Stimulated activated CD4-positive, alpha-beta T cell treated with anti-CD3 and anti-CD28 coated beads, TNF-alpha, amount 100 ng/mL, for 48 hours (primary cell): Measurements from ENCODE around the gene RNF223.
"Not testable (repeated sequence)": the region's sequence is repeated elsewhere in the genome, so short reads cannot be mapped to it uniquely, and the experiment has no call there.

Source experiments
- DNase-seq, 3 donors: peaks; one replicate each; pipeline ENCODE4 v3.0.0-alpha.2; 2020; ENCODE audit warnings: low read depth in 3 of 3

Gene RNF223

GRCh38 chr1:1060281-1061000 lies 13.7 kb downstream of the RNF223 start:
- no peak for DNase-seq

DNA sequence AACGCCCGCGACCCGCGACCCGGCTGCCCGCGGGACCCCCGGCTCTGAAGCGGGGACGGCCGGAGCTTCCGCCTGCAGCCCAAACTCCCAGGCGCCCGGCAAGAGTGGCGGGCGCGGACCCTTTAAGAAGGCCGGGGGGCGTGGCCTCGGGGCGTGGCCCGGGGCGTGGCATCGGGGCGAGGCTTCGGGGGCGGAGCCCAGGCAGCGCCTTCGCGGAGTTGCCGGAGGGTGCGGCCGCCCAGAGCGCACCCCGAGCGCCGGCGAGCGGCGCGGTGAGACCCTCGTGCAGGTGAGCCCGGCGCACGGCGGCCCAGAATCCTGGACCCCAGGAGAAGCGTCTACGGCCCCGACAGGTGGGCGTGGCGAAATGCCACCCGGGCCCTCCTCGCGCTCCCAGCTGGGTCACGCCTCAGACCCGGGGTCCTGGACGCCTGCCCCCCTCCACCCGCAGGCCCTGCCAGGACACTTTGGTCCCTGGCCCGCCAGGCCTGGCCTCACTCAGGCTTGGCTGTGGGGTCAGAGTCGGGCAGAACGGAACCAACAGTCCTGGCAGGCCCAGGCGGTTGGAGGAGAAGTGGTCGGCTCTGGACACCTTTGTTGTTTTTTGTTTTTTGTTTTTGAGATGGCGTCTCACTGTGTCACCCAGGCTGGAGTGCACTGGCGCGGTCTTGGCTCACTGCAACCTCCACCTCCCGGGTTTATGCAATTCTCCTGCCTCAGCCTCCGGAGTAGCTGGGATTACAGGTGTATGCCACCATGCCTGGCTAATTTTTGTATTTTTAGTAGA lies 14.4 kb downstream of the RNF223 start:
- DNase-seq: peak; percentile 82 to 92 (median 92)

- DNase-seq: no peak
Observed at GRCh38 chr1:1058921-1059493, 15.1 kb downstream of the RNF223 start.

GRCh38 chr1:1058088-1058905 lies 15.8 kb downstream of the RNF223 start:
- no peak for DNase-seq

GRCh38 chr1:1057769-1058087 lies 16.4 kb downstream of the RNF223 start:
- not testable (repeated sequence) for DNase-seq

- DNase-seq: no peak
Observed at GRCh38 chr1:1055841-1056736, 18.0 kb downstream of the RNF223 start.

GRCh38 chr1:1054971-1055370 lies 19.1 kb downstream of the RNF223 start:
- no peak for DNase-seq

DNA sequence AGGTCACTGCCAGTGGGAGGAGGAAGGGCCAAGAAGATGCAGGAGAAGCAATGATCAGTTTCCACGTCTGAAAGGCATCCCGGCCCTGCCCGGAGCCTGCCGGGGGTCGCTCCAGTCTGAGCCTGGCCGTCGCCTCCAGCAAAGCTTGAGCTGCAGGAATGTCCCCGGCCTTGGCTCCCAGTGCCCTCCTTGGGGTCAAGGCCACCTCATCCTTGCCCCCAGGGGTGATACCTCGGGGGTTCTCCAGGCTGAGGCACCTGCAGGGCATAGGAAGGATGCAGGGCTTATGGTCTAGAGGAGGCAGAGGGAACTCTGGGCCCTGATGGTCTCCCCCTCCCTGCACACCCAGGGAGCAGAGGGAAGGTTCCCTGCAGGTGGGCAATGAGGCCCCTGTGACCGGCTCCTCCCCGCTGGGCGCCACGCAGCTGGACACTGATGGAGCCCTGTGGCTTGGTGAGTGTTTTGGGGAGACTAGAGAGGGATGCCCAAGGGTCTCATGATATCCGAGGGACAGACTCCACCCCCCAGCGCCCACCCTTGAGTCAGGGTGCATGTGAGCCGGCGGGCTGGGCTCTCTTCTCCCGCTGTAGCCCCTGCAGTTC lies 19.9 kb downstream of the RNF223 start:
- DNase-seq: no peak

DNA sequence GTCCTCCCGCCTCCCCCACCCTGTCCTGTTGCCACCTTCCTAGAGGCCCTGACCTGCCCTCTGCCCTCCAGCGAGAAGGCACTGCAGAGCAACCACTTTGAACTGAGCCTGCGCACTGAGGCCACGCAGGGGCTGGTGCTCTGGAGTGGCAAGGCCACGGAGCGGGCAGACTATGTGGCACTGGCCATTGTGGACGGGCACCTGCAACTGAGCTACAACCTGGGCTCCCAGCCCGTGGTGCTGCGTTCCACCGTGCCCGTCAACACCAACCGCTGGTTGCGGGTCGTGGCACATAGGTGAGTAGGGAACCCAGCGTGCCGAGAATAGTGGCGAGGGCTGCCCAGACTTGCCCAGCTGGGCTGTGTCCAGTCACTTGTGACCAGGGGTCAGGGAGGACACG lies 20.4 kb downstream of the RNF223 start:
- no peak for DNase-seq

- no peak for DNase-seq
Observed at GRCh38 chr1:1053022-1053421, 21.1 kb downstream of the RNF223 start.

DNA sequence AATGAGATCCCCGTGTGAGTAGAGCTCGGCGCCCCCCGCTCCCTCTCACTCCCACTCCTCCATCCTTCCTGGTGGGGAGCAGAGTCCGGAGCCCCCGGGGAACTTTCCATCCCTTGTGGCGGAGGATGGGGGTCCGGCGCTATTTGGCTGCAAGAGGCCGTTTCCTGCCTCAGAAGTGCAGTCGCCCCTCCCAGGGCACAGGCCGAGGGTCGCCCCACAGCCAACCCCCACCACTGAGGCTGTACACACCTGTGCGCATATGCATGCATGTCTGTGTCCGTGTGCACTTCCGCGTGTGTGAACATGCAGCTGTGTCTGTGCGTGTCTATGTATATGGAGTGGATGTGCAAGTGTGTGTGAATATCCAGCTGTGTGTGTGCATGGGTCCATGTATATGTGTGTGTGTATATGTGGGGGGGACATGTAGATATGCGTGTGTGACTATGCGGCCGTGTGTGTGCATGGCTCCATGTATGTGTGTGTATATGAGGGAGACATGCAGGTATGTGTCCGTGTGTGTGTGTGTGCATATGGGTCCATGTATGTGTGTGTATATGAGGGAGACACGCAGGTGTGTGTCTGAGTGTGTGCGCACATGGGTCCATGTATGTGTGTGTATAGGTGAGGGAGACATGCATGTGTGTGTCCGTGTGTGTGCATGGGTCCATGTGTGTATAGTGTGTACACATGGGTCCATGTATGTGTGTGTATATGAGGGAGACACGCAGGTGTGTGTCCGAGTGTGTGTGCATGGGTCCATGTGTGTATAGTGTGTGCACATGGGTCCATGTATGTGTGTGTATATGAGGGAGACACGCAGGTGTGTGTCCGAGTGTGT lies 21.9 kb downstream of the RNF223 start:
- DNase-seq: no peak

DNA sequence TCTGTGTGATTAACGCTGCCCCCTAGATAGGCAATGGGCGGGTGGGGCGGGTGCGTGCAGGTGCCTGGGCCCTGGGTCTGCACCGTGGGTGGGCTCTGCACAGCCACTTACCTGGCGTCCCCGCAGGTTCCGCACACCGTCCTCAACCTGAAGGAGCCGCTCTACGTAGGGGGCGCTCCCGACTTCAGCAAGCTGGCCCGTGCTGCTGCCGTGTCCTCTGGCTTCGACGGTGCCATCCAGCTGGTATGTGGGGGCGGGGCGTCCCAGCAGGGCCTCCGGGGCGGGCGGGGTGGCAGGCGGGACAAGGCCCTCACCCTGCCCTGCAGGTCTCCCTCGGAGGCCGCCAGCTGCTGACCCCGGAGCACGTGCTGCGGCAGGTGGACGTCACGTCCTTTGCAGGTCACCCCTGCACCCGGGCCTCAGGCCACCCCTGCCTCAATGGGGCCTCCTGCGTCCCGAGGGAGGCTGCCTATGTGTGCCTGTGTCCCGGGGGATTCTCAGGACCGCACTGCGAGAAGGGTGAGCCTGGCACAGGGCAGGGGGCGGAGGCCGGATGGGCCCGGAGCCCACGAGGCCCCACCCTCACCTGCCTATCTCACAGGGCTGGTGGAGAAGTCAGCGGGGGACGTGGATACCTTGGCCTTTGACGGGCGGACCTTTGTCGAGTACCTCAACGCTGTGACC lies 22.8 kb downstream of the RNF223 start:
- DNase-seq: no peak

DNA sequence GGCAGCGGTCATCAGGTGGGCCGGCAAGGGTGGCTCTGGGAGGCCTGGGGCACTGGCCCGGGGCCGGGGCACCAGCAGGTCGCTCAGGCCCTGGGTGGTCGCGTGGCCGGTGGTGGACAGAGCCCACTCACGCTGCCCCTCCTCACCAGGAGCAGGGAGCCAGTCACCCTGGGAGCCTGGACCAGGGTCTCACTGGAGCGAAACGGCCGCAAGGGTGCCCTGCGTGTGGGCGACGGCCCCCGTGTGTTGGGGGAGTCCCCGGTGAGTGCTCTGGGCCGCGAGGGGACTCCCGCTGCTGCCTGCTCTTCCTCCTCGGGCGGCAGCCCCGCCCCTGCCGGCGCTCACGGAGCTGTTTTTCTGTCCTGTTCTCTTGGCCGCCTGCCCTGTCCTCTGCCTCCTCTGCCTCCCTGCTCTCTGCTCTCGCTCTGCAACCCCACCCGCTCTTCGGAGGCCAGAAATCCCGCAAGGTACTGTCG lies 23.5 kb downstream of the RNF223 start:
- no peak for DNase-seq

DNA sequence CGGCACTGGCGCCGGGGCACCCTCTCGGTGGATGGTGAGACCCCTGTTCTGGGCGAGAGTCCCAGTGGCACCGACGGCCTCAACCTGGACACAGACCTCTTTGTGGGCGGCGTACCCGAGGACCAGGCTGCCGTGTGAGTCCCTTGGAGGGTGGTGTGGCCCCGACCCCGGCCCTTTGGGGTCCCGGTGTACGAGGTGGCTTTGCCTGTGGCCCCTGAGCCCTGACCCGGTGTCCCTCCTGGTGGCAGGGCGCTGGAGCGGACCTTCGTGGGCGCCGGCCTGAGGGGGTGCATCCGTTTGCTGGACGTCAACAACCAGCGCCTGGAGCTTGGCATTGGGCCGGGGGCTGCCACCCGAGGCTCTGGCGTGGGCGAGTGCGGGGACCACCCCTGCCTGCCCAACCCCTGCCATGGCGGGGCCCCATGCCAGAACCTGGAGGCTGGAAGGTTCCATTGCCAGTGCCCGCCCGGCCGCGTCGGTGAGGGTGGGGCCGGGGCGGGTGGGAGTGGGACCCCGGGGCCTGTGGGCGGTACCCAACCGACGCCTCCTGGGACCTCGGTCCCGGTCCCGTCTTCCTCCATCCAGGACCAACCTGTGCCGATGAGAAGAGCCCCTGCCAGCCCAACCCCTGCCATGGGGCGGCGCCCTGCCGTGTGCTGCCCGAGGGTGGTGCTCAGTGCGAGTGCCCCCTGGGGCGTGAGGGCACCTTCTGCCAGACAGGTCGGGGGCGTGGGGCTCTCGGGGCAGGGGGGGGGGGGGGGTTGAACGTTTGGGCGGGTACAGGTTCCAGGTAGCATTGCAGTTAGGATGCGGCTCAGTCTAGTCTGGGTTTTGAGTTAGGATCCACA lies 24.6 kb downstream of the RNF223 start:
- no peak for DNase-seq

DNA sequence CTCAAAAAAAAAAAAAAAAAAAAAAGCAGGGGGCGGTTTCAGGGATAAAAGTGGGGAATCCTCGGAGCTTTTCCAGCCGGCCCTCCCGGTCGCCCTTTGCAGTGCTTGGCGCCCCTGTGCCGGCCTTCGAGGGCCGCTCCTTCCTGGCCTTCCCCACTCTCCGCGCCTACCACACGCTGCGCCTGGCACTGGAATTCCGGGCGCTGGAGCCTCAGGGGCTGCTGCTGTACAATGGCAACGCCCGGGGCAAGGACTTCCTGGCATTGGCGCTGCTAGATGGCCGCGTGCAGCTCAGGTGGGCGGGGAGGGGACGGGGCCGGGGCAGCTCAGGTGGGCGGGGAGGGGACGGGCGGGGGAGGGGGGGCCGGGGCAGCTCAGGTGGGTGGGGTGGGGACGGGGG lies 25.3 kb downstream of the RNF223 start:
- no peak for DNase-seq

DNA sequence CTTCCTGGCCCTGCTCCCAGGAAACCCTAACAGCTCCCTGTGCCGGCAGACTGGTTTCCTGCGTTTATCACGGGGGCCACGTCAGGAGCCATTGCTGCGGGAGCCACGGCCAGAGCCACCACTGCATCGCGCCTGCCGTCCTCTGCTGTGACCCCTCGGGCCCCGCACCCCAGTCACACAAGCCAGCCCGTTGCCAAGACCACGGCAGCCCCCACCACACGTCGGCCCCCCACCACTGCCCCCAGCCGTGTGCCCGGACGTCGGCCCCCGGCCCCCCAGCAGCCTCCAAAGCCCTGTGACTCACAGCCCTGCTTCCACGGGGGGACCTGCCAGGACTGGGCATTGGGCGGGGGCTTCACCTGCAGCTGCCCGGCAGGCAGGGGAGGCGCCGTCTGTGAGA lies 26.1 kb downstream of the RNF223 start:
- no peak for DNase-seq

DNA sequence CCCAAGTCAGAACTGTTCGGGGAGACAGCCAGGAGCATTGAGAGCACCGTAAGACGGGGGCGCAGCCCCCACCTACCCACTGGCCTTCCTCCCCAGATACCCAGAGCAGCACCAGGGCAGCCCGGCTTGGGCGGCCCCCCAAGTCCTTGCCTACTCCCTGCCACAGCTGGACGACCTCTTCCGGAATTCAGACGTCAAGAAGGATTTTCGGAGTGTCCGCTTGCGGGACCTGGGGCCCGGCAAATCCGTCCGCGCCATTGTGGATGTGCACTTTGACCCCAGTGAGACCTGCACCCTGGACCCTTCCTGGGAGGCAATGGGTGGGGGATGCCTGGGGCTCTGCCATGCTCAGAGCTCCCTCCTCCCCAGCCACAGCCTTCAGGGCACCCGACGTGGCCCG lies 26.7 kb downstream of the RNF223 start:
- DNase-seq: no peak

GRCh38 chr1:1046767-1047166 lies 27.3 kb downstream of the RNF223 start:
- no peak for DNase-seq
